HCT116 (cell line): ENCODE measurements around the gene HOXB2. TPM values are rescaled to one million over a fixed set of nuclear protein-coding genes. Genes with fewer than 3 reads are reported as not detected.

Source experiments
- ATAC-seq: fragments of 200-7000 bp; cut with Tn5 transposase; 2 replicates; pipeline ENCODE4 v1.9.1; 2020; ENCODE audit warnings: mild to moderate bottlenecking, moderate library complexity
- BruUV-seq: library from RNA; stranded (reverse); fragments of 400-500 nt; replicated peaks from 2 replicates; lab custom pipeline; 2021; lab: Mats Ljungman, UMichigan
- CTCF ChIA-PET: fragments of 300-600 bp; sonication (Branson Sonifier 250); formaldehyde crosslinking; loops from one replicate; lab custom pipeline; 2021; ENCODE audit warnings: antibody characterized with exemption; lab: Charles Lee
- POLR2A ChIA-PET: fragments of 300-600, 350-600 bp; sonication (Branson Sonifier 250); formaldehyde crosslinking; loops from one replicate; lab custom pipeline; 2021; ENCODE audit warnings: antibody characterized with exemption; lab: Charles Lee
- RAD21 ChIA-PET, 2 experiments: fragments of 300-600 bp; sonication (Branson Sonifier 250); formaldehyde crosslinking; loops; one replicate each; lab custom pipeline; 2023; ENCODE audit warnings: low total read pairs in 2 of 2; ENCODE audit not compliant: uncharacterized antibody in 2 of 2, unreplicated experiment in 2 of 2, low non-redundant PET in 1 of 2; lab: Charles Lee
- DNase-seq: peaks from one replicate; pipeline ENCODE4 v3.0.0-alpha.2; 2010; ENCODE audit warnings: low read depth, low spot score
- H2AFZ ChIP-seq: fragments of 200-600 bp; shearing (Covaris generic), sonication (generic); 2 replicates; pipeline ENCODE4 v1.6.1; 2017; ENCODE audit warnings: low read depth, mixed run types, mixed read lengths, antibody characterized with exemption, low read length; ENCODE audit not compliant: poor library complexity, severe bottlenecking
- H3K27ac ChIP-seq: 2 replicates; pipeline ENCODE4 v1.5.1; 2012; ENCODE audit warnings: low read depth, low read length
- H3K27me3 ChIP-seq: fragments of 200-600 bp; sonication (generic); 2 replicates; pipeline ENCODE4 v1.6.1; 2016; ENCODE audit warnings: mixed run types, low read length, mixed read lengths; ENCODE audit not compliant: insufficient read depth
- H3K36me3 ChIP-seq, 2 experiments: fragments of 200-500 bp in 1 of 2; fragments of 200-600 bp in 1 of 2; sonication (Bioruptor generic) in 1 of 2; sonication (generic) in 1 of 2; 2 replicates each; pipeline versions ENCODE4 v1.5.1 to v1.6.1; 2014 to 2016; ENCODE audit warnings: low read length in 2 of 2, inconsistent platforms in 1 of 2, mixed read lengths in 1 of 2, mixed run types in 1 of 2; ENCODE audit not compliant: insufficient read depth in 2 of 2, control insufficient read depth in 1 of 2
- H3K4me1 ChIP-seq, 2 experiments: fragments of 200-600 bp in 1 of 2; sonication (generic) in 1 of 2; 2 replicates each; pipeline versions ENCODE4 v1.5.1 to v1.6.1; 2012 to 2017; ENCODE audit warnings: low read length in 2 of 2, inconsistent platforms in 1 of 2, mild to moderate bottlenecking in 1 of 2, mixed read lengths in 1 of 2, mixed run types in 1 of 2, moderate library complexity in 1 of 2; ENCODE audit not compliant: insufficient read depth in 2 of 2, control insufficient read depth in 1 of 2
- H3K4me2 ChIP-seq: fragments of 200-600 bp; sonication (generic); 2 replicates; pipeline ENCODE4 v1.6.1; 2017; ENCODE audit warnings: mixed run types, low read length, mixed read lengths
- H3K4me3 ChIP-seq, 2 experiments: fragments of 200-600 bp in 1 of 2; sonication (generic) in 1 of 2; replicated peaks in 1 of 2; 2 replicates each; pipeline ENCODE4 v1.5.1; 2011 to 2016; ENCODE audit warnings: low read length in 2 of 2, control low read depth in 1 of 2, low read depth in 1 of 2, mild to moderate bottlenecking in 1 of 2, mixed read lengths in 1 of 2, mixed run types in 1 of 2
- H3K79me2 ChIP-seq: fragments of 200-600 bp; sonication (generic); 2 replicates; pipeline ENCODE4 v1.6.1; 2017; ENCODE audit warnings: mild to moderate bottlenecking, mixed run types, low read length, moderate library complexity, mixed read lengths; ENCODE audit not compliant: insufficient read depth
- H3K9ac ChIP-seq: fragments of 200-600 bp; sonication (generic); 2 replicates; pipeline ENCODE4 v1.6.1; 2016; ENCODE audit warnings: low read length, mixed read lengths
- H3K9me2 ChIP-seq: fragments of 200-600 bp; sonication (generic), shearing (Covaris generic); 2 replicates; pipeline ENCODE4 v1.6.1; 2017; ENCODE audit warnings: mixed run types, mild to moderate bottlenecking, moderate library complexity; ENCODE audit not compliant: insufficient read depth
- H3K9me3 ChIP-seq, 2 experiments: fragments of 200-500 bp in 1 of 2; fragments of 200-600 bp in 1 of 2; sonication (Bioruptor generic) in 1 of 2; sonication (generic) in 1 of 2; 2 replicates each; pipeline ENCODE4 v1.6.1; 2014 to 2017; ENCODE audit warnings: low read length in 2 of 2, mixed read lengths in 2 of 2, inconsistent platforms in 1 of 2, low read depth in 1 of 2, mild to moderate bottlenecking in 1 of 2, mixed run types in 1 of 2, moderate library complexity in 1 of 2; ENCODE audit not compliant: control insufficient read depth in 1 of 2, insufficient read depth in 1 of 2
- H4K20me1 ChIP-seq: fragments of 200-600 bp; sonication (generic), shearing (Covaris generic); 2 replicates; pipeline ENCODE4 v1.6.1; 2017; ENCODE audit warnings: mixed run types, mild to moderate bottlenecking, moderate library complexity; ENCODE audit not compliant: insufficient read depth
- ATF3 ChIP-seq: IDR thresholded peaks from 2 replicates; pipeline ENCODE4 v1.6.1; 2012
- CBX3 ChIP-seq: IDR thresholded peaks from 2 replicates; pipeline ENCODE4 v1.6.1; 2012; ENCODE audit warnings: low read depth
- CEBPB ChIP-seq: IDR thresholded peaks from 2 replicates; pipeline ENCODE4 v1.6.1; 2012; ENCODE audit warnings: low read depth
- EGR1 ChIP-seq: IDR thresholded peaks from 2 replicates; pipeline ENCODE4 v1.6.1; 2012; ENCODE audit warnings: low read depth
- ELF1 ChIP-seq: IDR thresholded peaks from 2 replicates; pipeline ENCODE4 v1.6.1; 2012; ENCODE audit warnings: low read depth, borderline replicate concordance
- EZH2 ChIP-seq: fragments of 200-600 bp; sonication (generic); IDR thresholded peaks from 2 replicates; pipeline ENCODE4 v1.6.1; 2017; ENCODE audit warnings: antibody characterized with exemption, mixed run types
- EZH2phosphoT487 ChIP-seq: fragments of 200-600 bp; IDR thresholded peaks from 2 replicates; pipeline ENCODE4 v1.6.1; 2018; ENCODE audit warnings: antibody characterized with exemption, borderline replicate concordance
- FOSL1 ChIP-seq: IDR thresholded peaks from 2 replicates; pipeline ENCODE4 v1.6.1; 2012; ENCODE audit warnings: low read depth
- MAX ChIP-seq: IDR thresholded peaks from 2 replicates; pipeline ENCODE4 v1.6.1; 2012
- POLR2A ChIP-seq: IDR thresholded peaks from 2 replicates; pipeline ENCODE4 v1.7.0; 2011; ENCODE audit warnings: borderline replicate concordance; ENCODE audit not compliant: insufficient read depth, insufficient read length; ENCODE audit errors: extremely low read depth
- POLR2AphosphoS5 ChIP-seq: IDR thresholded peaks from 2 replicates; pipeline ENCODE4 v1.6.1; 2011; ENCODE audit warnings: mild to moderate bottlenecking, low read depth, low read length, moderate library complexity
- RAD21 ChIP-seq: IDR thresholded peaks from 2 replicates; pipeline ENCODE4 v1.6.1; 2012; ENCODE audit warnings: low read depth, mild to moderate bottlenecking
- REST ChIP-seq: IDR thresholded peaks from 2 replicates; pipeline ENCODE4 v1.6.1; 2012; ENCODE audit warnings: low read depth
- SIN3A ChIP-seq: IDR thresholded peaks from 2 replicates; pipeline ENCODE4 v1.6.1; 2012; ENCODE audit warnings: low read depth
- SP1 ChIP-seq: IDR thresholded peaks from 2 replicates; pipeline ENCODE4 v1.6.1; 2012; ENCODE audit warnings: low read depth
- SRF ChIP-seq: IDR thresholded peaks from 2 replicates; pipeline ENCODE4 v1.6.1; 2012; ENCODE audit warnings: low read depth
- ZBTB33 ChIP-seq: IDR thresholded peaks from 2 replicates; pipeline ENCODE4 v1.6.1; 2011; ENCODE audit warnings: mild to moderate bottlenecking, low read length, moderate library complexity; ENCODE audit not compliant: insufficient replicate concordance; ENCODE audit errors: extremely low read depth
- ZFX ChIP-seq: fragments of 450-650 bp; IDR thresholded peaks from 2 replicates; pipeline ENCODE4 v1.6.1; 2017
- ZNF274 ChIP-seq: fragments of 200-500 bp; sonication (Bioruptor generic); IDR thresholded peaks from 2 replicates; pipeline ENCODE4 v1.6.1; 2014; ENCODE audit warnings: mild to moderate bottlenecking, low read depth, low read length, inconsistent platforms
- intact Hi-C: fragments of 100-400 bp; cut with micrococcal nuclease; formaldehyde crosslinking; loops from 2 replicates; pipeline ENCODE4 v1.10.0; 2022
- total RNA-seq: library from RNA; stranded (reverse); gene quantifications from one replicate; pipeline ENCODE4 v1.2.1, GENCODE V29; 2021; ENCODE audit not compliant: unreplicated experiment
- TF ChIP-seq, protein P1 (sequence below), 3 experiments: fragments of 200-600 bp in 1 of 3; sonication (generic) in 1 of 3; IDR thresholded peaks in 2 of 3; conservative IDR thresholded peaks in 1 of 3; 2 replicates each; pipeline ENCODE4 v1.5.1; 2012 to 2017; ENCODE audit warnings: low read depth in 2 of 3, low read length in 2 of 3, antibody characterized with exemption in 1 of 3, borderline replicate concordance in 1 of 3, control low read depth in 1 of 3, mild to moderate bottlenecking in 1 of 3, mixed read lengths in 1 of 3, mixed run types in 1 of 3, moderate library complexity in 1 of 3; ENCODE audit not compliant: insufficient read depth in 1 of 3

The HOXB2 gene
- total RNA-seq, 1 experiment from 2014 or later, result 2.0 TPM

DNA sequence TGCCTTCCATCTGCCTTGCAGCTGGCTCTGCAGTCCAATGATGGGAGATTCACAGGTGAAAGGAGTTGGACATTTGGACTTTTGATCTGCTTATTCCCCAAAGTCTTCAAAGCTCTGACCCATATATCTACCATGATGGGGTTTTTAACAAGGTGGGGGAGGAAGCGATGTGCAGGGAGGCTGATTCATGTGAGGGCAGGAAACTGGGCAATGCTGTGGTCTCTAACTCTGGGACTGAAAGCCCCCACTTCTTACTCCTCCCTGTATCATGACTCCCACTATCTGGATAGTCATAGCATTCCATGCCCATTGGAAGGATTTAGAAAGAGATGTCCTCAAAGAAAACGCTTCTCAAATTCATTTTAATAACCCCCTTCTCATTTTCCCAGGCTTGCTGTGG, 30.4 kb downstream of the HOXB2 start:
- ChIA-PET POLR2A (no interaction called here), RAD21 (no interaction called here), CTCF (no interaction called here)
- intact Hi-C loops, result no loop called here
- Histone ChIP-seq H3K79me2 (no peaks in the 10 kb centered on the region), H3K36me3 (no peaks in the 10 kb centered on the region), H3K4me1 (no peaks in the 10 kb centered on the region), H2AFZ (no peak overlapping the region), H3K9ac (no peak overlapping the region), H3K9me3 (no peaks in the 10 kb centered on the region), H3K27ac (no peak overlapping the region), H4K20me1 (no peaks in the 10 kb centered on the region), H3K9me2 (no peaks in the 10 kb centered on the region), H3K4me3 (no peak overlapping the region), H3K4me2 (no peak overlapping the region), H3K27me3 (peaks cover 25% of the 10 kb centered on the region; the same call in 1 of the 2 replicates)
- no TSS peak for BruUV-seq
- TF ChIP-seq EGR1 (no peak), ZFX (no peak), CEBPB (no peak), POLR2AphosphoS5 (no peak), EZH2 (no peak), POLR2A (no peak), SIN3A (no peak), ZNF274 (no peak), RAD21 (no peak), REST (no peak), ATF3 (no peak), EZH2phosphoT487 (no peak), SRF (no peak), FOSL1 (no peak), SP1 (no peak), MAX (no peak), CBX3 (no peak), ZBTB33 (no peak), ELF1 (no peak)
- TF ChIP-seq, protein P1, sequence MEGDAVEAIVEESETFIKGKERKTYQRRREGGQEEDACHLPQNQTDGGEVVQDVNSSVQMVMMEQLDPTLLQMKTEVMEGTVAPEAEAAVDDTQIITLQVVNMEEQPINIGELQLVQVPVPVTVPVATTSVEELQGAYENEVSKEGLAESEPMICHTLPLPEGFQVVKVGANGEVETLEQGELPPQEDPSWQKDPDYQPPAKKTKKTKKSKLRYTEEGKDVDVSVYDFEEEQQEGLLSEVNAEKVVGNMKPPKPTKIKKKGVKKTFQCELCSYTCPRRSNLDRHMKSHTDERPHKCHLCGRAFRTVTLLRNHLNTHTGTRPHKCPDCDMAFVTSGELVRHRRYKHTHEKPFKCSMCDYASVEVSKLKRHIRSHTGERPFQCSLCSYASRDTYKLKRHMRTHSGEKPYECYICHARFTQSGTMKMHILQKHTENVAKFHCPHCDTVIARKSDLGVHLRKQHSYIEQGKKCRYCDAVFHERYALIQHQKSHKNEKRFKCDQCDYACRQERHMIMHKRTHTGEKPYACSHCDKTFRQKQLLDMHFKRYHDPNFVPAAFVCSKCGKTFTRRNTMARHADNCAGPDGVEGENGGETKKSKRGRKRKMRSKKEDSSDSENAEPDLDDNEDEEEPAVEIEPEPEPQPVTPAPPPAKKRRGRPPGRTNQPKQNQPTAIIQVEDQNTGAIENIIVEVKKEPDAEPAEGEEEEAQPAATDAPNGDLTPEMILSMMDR (IDR thresholded peaks at IDR 0.05 in 2 of 3, conservative IDR thresholded peaks at IDR 0.05 in 1 of 3; ENCODE audit: borderline replicate concordance in 1 of 3, insufficient read depth in 1 of 3, low read depth in 2 of 3, low read length in 2 of 3), result no peak
- ATAC-seq, result no peak
- DNase-seq, result no peak
